Panc1 (cell line): ENCODE measurements around the gene IL7R. TPM values are rescaled to one million over a fixed set of nuclear protein-coding genes. Genes with fewer than 3 reads are reported as not detected.

ENCODE experiments used
- ATAC-seq: fragments of 200-7000 bp; cut with Tn5 transposase; 2 replicates; pipeline ENCODE4 v1.9.1; 2020; ENCODE audit warnings: mild to moderate bottlenecking, moderate library complexity
- BruUV-seq: library from RNA; stranded (reverse); fragments of 400-500 nt; replicated peaks from 2 replicates; lab custom pipeline; 2021; lab: Mats Ljungman, UMichigan
- CTCF ChIA-PET: fragments of 300-600 bp; sonication (Branson Sonifier 250); formaldehyde crosslinking; loops from one replicate; lab custom pipeline; 2022; ENCODE audit warnings: antibody characterized with exemption; lab: Charles Lee
- POLR2A ChIA-PET: fragments of 300-600 bp; sonication (Branson Sonifier 250); formaldehyde crosslinking; loops from one replicate; lab custom pipeline; 2022; ENCODE audit warnings: antibody characterized with exemption; lab: Charles Lee
- DNase-seq: peaks from one replicate; pipeline ENCODE4 v3.0.0-alpha.2; 2010; ENCODE audit warnings: low read depth, low spot score
- H3K27ac ChIP-seq: 2 replicates; pipeline ENCODE4 v1.5.1; 2011; ENCODE audit warnings: mild to moderate bottlenecking, low read length, inconsistent platforms
- H3K27me3 ChIP-seq: fragments of 200-500 bp; sonication (Bioruptor generic); 2 replicates; pipeline ENCODE4 v1.6.0; 2014; ENCODE audit warnings: low read length, inconsistent platforms; ENCODE audit not compliant: control insufficient read depth, insufficient read depth
- H3K36me3 ChIP-seq: fragments of 200-500 bp; sonication (Bioruptor generic); 2 replicates; pipeline ENCODE4 v1.5.1; 2014; ENCODE audit warnings: inconsistent platforms, mild to moderate bottlenecking, low read length, moderate library complexity; ENCODE audit not compliant: control insufficient read depth, insufficient read depth
- H3K4me1 ChIP-seq: 2 replicates; pipeline ENCODE4 v1.5.1; 2011; ENCODE audit warnings: inconsistent platforms, mild to moderate bottlenecking, low read length, moderate library complexity; ENCODE audit not compliant: control insufficient read depth, insufficient read depth
- H3K4me3 ChIP-seq, 2 experiments: 2 replicates each; pipeline ENCODE4 v1.5.1; 2011 to 2012; ENCODE audit warnings: low read depth in 2 of 2, low read length in 2 of 2, mild to moderate bottlenecking in 2 of 2, inconsistent platforms in 1 of 2, moderate library complexity in 1 of 2
- H3K9me3 ChIP-seq: fragments of 200-500 bp; sonication (Bioruptor generic); 2 replicates; pipeline ENCODE4 v1.5.1; 2014; ENCODE audit warnings: low read depth, mild to moderate bottlenecking, inconsistent platforms, low read length, moderate library complexity; ENCODE audit not compliant: control insufficient read depth, insufficient read depth
- POLR2AphosphoS5 ChIP-seq: IDR thresholded peaks from 2 replicates; pipeline ENCODE4 v1.6.1; 2012; ENCODE audit warnings: mild to moderate bottlenecking, low read depth, low read length, moderate library complexity
- REST ChIP-seq, 2 experiments: IDR thresholded peaks; 2 replicates each; pipeline ENCODE4 v1.6.1; 2011 to 2012; ENCODE audit warnings: low read depth in 2 of 2, control low read depth in 1 of 2, low read length in 1 of 2, mild to moderate bottlenecking in 1 of 2, moderate library complexity in 1 of 2; ENCODE audit not compliant: insufficient read depth in 1 of 2
- SIN3A ChIP-seq: IDR thresholded peaks from 2 replicates; pipeline ENCODE4 v1.6.1; 2012; ENCODE audit warnings: low read depth, mild to moderate bottlenecking, low read length, moderate library complexity, borderline replicate concordance; ENCODE audit not compliant: insufficient read depth
- TCF7L2 ChIP-seq: IDR thresholded peaks from 2 replicates; pipeline ENCODE4 v1.6.1; 2011; ENCODE audit warnings: mild to moderate bottlenecking, low read depth, low read length, inconsistent platforms
- in situ Hi-C: cut with HindIII; loops from 2 replicates; pipeline ENCODE4 v1.10.0; 2016; ENCODE audit warnings: low sequenced_read_pairs, low pct_unique_long_range_greater_than_20kb
- intact Hi-C: fragments of 100-400 bp; cut with micrococcal nuclease; formaldehyde crosslinking; loops from one replicate; pipeline ENCODE4 v1.10.0; 2022; ENCODE audit not compliant: unreplicated experiment
- total RNA-seq: library from RNA; stranded (reverse); gene quantifications from one replicate; pipeline ENCODE4 v1.2.1, GENCODE V29; 2021; ENCODE audit not compliant: unreplicated experiment
- TF ChIP-seq, protein P1 (sequence below): fragments of 450-650 bp; IDR thresholded peaks from 2 replicates; pipeline ENCODE4 v1.5.1; 2017; ENCODE audit warnings: mild to moderate bottlenecking

Gene IL7R
- total RNA-seq, 1 experiment from 2014 or later: 0.90 TPM

DNA sequence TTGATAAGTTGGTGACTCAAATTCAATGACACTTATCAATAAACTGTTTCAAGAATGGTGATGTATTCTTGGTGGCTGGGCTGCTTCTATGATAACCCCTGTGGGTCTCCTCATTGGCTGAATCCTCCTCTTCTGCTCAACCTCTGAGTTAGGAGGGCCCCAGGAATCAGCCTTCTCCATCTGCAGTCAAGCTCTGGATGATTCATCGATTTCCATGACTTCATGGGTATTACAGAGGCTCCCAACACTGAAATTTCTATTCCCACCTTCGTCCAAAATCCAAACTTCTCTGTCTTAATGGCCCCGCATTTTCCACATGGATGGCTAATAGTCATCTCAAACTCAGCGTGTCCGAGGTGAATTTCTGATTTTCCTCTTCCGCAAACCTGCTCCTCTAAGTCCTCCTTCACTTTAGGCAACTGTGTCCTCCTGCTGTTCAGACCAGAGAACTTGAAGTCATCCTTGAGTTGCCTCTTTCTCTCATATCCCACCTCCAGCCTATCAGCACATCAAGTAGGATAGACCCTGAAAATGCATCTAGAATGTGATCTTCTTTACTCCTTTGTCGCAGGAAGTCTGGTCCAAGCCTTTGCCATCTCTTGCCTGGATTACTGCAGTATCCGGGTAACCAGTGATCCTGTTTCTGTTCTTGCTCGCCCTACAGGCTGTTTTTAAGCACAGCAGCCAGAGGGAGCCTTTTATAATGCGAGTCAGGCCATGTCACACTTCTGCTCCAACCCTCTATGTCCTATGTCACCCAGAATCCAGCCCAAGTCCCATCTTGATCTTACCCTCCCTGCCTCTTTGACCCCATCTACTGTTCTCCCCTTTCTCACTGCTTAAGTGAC lies 41.4 kb upstream of the IL7R start:
- BruUV-seq: no TSS peak
- ChIA-PET POLR2A (no interaction called here), CTCF (no interaction called here)
- Histone ChIP-seq H3K36me3 (no peaks in the 10 kb centered on the region), H3K4me1 (no peaks in the 10 kb centered on the region), H3K27me3 (no peaks in the 10 kb centered on the region; the same call in 1 of the 2 replicates), H3K27ac (no peak overlapping the region), H3K4me3 (no peak overlapping the region), H3K9me3 (no peaks in the 10 kb centered on the region)
- DNase-seq (peak; percentile 39), ATAC-seq (0 out of 2 replicates have a peak, but pooled peaks have one; percentile 70)
- intact Hi-C loops: no loop called here
- TF ChIP-seq SIN3A: no peak
- no peak for TF ChIP-seq TCF7L2
- TF ChIP-seq POLR2AphosphoS5: no peak
- TF ChIP-seq, protein P1, sequence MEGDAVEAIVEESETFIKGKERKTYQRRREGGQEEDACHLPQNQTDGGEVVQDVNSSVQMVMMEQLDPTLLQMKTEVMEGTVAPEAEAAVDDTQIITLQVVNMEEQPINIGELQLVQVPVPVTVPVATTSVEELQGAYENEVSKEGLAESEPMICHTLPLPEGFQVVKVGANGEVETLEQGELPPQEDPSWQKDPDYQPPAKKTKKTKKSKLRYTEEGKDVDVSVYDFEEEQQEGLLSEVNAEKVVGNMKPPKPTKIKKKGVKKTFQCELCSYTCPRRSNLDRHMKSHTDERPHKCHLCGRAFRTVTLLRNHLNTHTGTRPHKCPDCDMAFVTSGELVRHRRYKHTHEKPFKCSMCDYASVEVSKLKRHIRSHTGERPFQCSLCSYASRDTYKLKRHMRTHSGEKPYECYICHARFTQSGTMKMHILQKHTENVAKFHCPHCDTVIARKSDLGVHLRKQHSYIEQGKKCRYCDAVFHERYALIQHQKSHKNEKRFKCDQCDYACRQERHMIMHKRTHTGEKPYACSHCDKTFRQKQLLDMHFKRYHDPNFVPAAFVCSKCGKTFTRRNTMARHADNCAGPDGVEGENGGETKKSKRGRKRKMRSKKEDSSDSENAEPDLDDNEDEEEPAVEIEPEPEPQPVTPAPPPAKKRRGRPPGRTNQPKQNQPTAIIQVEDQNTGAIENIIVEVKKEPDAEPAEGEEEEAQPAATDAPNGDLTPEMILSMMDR: peak; percentile 74
- in situ Hi-C loops: no loop called here

- Histone ChIP-seq H3K36me3 (no peaks in the 10 kb centered on the region), H3K4me1 (no peaks in the 10 kb centered on the region), H3K27me3 (no peaks in the 10 kb centered on the region; the same call in 1 of the 2 replicates), H3K9me3 (no peaks in the 10 kb centered on the region), H3K27ac (no peak overlapping the region), H3K4me3 (no peak overlapping the region)
- CTCF ChIA-PET: no interaction called here
- no peak for ATAC-seq
- POLR2A ChIA-PET: no interaction called here
- BruUV-seq: no TSS peak
- intact Hi-C loops: no loop called here
- no peak for DNase-seq
- no peak for TF ChIP-seq TCF7L2
- TF ChIP-seq POLR2AphosphoS5: no peak
- TF ChIP-seq, protein P1: no peak
- TF ChIP-seq SIN3A: no peak
- no peak for TF ChIP-seq REST (IDR thresholded peaks at IDR 0.05; ENCODE audit: insufficient read depth in 1 of 2, low read depth in 2 of 2, low read length in 1 of 2)
- in situ Hi-C loops: no loop called here
Observed at GRCh38 chr5:35816881-35817521, 39.7 kb upstream of the IL7R start.
